RWPE2 (cell line): Measurements from ENCODE around the gene GPS1.

Experiments used
- ATAC-seq: fragments of 200-7000 bp; cut with Tn5 transposase; 3 replicates; pipeline ENCODE4 v1.9.1; 2021; ENCODE audit warnings: low read depth
- DNase-seq: peaks from one replicate; pipeline ENCODE4 v3.0.0-alpha.2; 2020; ENCODE audit warnings: low spot score
- H3K27ac ChIP-seq: fragments of 450-650 bp; 2 replicates; pipeline ENCODE4 v1.5.1; 2017; ENCODE audit warnings: mild to moderate bottlenecking; ENCODE audit not compliant: poor library complexity, severe bottlenecking
- H3K27me3 ChIP-seq: fragments of 250-450 bp; sonication (Bioruptor Pico); 2 replicates; pipeline ENCODE4 v1.5.1; 2021; ENCODE audit warnings: mild to moderate bottlenecking, moderate library complexity; ENCODE audit not compliant: insufficient read depth, poor library complexity, severe bottlenecking
- H3K36me3 ChIP-seq: fragments of 250-450 bp; sonication (Bioruptor Pico); 2 replicates; pipeline ENCODE4 v1.5.1; 2020; ENCODE audit warnings: low read depth, mild to moderate bottlenecking, moderate library complexity
- H3K4me1 ChIP-seq: fragments of 250-450 bp; sonication (Bioruptor Pico); 2 replicates; pipeline ENCODE4 v1.5.1; 2021; ENCODE audit warnings: mild to moderate bottlenecking, moderate library complexity; ENCODE audit not compliant: insufficient read depth, poor library complexity, severe bottlenecking
- H3K4me3 ChIP-seq: fragments of 250-450 bp; sonication (Bioruptor Pico); 2 replicates; pipeline ENCODE4 v1.5.1; 2021; ENCODE audit warnings: mild to moderate bottlenecking, moderate library complexity; ENCODE audit not compliant: severe bottlenecking
- H3K9me3 ChIP-seq: fragments of 250-450 bp; sonication (Bioruptor Pico); 2 replicates; pipeline ENCODE4 v1.5.1; 2021; ENCODE audit warnings: mild to moderate bottlenecking, moderate library complexity; ENCODE audit not compliant: severe bottlenecking
- CTCF ChIP-seq: fragments of 450-650 bp; IDR thresholded peaks from one replicate; pipeline ENCODE4 v1.5.1; 2017; ENCODE audit warnings: mild to moderate bottlenecking, moderate library complexity; ENCODE audit not compliant: poor library complexity, severe bottlenecking

Gene GPS1

DNA sequence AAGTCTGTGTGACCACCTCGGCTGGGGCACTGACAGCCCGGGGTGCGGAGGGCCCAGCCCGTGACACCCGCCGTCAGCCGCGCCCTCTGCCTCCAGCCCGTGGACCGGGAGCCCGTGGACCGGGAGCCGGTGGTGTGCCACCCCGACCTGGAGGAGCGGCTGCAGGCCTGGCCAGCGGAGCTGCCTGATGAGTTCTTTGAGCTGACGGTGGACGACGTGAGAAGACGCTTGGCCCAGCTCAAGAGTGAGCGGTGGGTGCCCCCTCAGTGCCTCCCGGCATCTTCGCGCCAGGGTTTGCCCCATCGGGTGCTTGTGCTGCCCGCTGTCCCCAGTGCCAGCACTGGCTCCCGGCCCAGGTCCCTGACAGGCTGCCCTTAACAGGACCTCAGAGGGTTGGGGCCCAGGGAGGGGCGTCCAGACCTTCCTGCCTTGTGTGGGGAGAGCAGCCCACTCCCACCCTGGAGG lies 42.7 kb upstream of the GPS1 start:
- H3K4me3 ChIP-seq, result no peak overlapping the region
- H3K27me3 ChIP-seq, result no peaks in the 10 kb centered on the region
- H3K9me3 ChIP-seq, result no peaks in the 10 kb centered on the region
- no peak for TF ChIP-seq CTCF
- H3K36me3 ChIP-seq, result no peaks in the 10 kb centered on the region
- ATAC-seq (no peak), DNase-seq (no peak)
- no peak overlapping the region for H3K27ac ChIP-seq
- H3K4me1 ChIP-seq, result peaks cover 14% of the 10 kb centered on the region

- Histone ChIP-seq H3K4me3 (no peak overlapping the region), H3K27ac (no peak overlapping the region), H3K4me1 (peaks cover 9% of the 10 kb centered on the region), H3K27me3 (no peaks in the 10 kb centered on the region), H3K9me3 (no peaks in the 10 kb centered on the region), H3K36me3 (no peaks in the 10 kb centered on the region)
- ATAC-seq (no peak), DNase-seq (no peak)
- no peak for TF ChIP-seq CTCF
These were observed 42.3 kb upstream of the GPS1 start for GRCh38 chr17:82009413-82009812.

DNA sequence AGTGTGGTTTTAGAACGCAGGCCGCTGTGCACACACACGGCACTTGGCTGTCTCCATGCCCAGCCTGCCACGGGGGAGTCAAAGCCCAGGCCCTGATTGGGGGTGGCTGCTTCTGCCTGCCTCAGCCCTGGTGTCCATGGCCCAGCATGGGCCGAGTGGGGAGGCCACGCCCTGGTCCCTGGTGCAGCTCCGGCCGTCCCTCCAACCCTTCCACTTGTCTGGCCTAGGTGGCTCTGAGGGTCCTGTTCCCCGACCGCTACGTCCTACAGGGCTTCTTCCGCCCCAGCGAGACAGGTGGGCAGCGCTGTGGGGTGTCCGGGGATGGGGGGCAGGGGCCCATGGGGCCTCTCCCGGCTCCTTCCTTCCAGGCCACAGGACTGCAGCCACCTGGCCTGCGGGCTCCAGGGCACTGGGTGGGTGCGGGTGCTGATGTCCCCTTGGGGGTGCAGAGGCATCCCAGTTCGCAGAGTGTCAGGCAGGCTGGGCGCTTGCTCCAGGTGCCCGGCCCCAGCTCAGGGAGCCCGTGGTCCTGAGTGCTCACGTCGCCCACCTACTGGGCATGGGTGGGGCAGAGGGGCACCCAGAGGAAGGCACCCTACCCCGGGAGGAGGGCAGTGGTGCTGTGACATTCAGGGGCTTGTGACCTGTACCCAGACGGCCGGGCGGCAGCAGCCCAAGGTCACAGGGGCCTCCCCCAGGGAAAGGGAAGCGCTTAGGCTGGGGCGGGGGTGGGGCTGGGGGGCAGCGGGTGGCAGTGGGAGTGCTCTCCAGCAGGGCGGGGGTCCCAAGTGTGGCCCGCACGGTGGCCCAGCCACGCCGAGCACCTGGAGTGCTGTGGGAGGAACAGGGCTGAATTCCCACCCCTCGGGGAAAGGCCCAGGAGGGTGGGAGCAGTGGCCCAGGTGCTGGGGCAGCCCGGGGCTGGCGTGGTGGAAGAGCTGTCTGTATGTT lies 40.8 kb upstream of the GPS1 start:
- H3K9me3 ChIP-seq, result no peaks in the 10 kb centered on the region
- no peak for ATAC-seq
- H3K27me3 ChIP-seq, result no peaks in the 10 kb centered on the region
- no peak for DNase-seq
- H3K27ac ChIP-seq, result no peak overlapping the region
- TF ChIP-seq CTCF, result no peak
- H3K4me1 ChIP-seq, result peaks cover 9% of the 10 kb centered on the region
- H3K36me3 ChIP-seq, result no peaks in the 10 kb centered on the region
- no peak overlapping the region for H3K4me3 ChIP-seq

- Histone ChIP-seq H3K9me3 (no peaks in the 10 kb centered on the region), H3K27me3 (no peaks in the 10 kb centered on the region), H3K4me1 (peaks cover under 1% of the 10 kb centered on the region), H3K27ac (no peak overlapping the region), H3K36me3 (no peaks in the 10 kb centered on the region), H3K4me3 (no peak overlapping the region)
- no peak for ATAC-seq
- no peak for TF ChIP-seq CTCF
- no peak for DNase-seq
These were observed 40.0 kb upstream of the GPS1 start for GRCh38 chr17:82011617-82012187.
